ENCODE data around the gene CALHM2.
A peak's percentile ranks its signal among the peaks of the same experiment; 100 is the strongest.
"Not testable (repeated sequence)": the region's sequence is repeated elsewhere in the genome, so short reads cannot be mapped to it uniquely, and the experiment has no call there.

Gene CALHM2, protein sequence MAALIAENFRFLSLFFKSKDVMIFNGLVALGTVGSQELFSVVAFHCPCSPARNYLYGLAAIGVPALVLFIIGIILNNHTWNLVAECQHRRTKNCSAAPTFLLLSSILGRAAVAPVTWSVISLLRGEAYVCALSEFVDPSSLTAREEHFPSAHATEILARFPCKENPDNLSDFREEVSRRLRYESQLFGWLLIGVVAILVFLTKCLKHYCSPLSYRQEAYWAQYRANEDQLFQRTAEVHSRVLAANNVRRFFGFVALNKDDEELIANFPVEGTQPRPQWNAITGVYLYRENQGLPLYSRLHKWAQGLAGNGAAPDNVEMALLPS

DNA sequence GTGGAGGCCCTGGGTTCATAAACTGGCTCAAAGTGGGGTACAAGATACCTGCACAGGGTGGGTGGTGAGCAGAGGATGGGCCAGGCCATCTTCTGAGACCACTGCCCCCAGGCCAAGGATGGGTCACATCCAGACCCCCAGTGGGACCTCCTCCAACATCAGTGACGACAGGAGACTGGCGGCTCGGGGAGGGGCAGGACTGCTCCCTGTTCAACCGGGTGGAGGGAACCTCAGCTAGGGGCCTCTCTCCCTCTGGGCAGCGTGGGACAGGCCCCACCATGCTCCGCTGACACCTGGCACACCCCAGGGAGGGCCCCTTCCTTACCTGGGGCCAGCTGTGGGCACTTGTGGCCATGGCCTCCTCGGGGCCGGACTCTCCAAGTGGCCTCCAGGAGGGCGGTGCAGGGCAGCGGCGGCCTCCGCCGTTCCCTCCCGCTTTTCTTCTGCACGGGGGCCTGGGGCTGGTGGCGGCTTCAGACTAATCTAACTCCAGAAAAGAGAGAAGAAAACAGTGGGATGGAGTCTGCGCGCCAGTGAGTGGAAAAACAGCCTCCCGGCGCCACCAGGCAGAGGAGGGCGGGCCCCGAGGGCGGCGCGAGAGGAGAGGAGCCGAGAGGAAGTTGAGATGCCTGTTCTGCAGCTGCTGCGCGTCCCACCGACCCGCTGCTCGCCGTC is at the start of gene CALHM2:
Gene CALHM2 (minus strand): TSS at position 540 of the 675 bp plus-strand sequence. CDS start 2,429 bp downstream, outside the sequence.
- DNase-seq (ENCODE audit: low read depth): peak; percentile 31

DNA sequence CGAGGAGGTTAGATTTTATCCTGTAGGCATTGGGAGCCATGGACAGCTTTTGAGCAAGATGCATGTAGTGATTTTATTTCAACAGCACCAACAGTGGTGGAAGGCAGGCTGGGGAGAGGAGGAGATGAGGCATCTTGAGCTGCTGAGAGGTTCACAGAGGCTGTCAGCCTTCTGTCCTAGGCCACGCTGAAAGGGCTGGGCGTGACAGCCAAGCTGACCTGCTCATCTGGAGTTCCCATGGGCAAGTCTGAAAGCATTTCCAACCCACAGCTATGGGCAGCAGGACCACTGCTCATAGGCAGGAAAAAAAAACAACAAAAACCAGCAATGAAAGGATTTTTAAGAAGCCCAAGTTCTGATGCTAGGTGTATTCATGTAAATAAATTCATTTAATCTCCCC is 49.0 kb upstream of the CALHM2 start:
- DNase-seq (ENCODE audit: low read depth): no peak

- no peak for DNase-seq (ENCODE audit: low read depth)
Measured at GRCh38 chr10:103500481-103500880, 48.3 kb upstream of the CALHM2 start.

DNA sequence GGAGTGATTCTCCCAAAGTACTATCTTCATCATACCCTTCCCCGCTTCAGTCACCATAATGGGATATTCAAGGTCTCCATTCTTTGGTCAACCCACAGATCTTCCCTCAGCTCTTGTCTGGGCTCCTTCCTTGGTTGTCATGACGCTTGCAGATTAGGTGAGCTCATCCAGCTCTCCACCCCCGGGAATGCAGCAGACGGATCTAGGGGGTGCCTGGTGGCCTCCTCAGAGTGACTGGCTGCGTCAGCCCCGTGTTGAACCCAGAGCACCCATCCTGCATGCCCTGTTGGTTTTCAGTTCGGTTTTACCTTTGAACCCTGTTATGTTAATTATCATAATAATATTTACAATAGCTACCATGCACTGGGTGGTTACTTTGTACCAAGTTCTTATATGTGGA is 47.7 kb upstream of the CALHM2 start:
- peak; percentile 36 for DNase-seq (ENCODE audit: low read depth)

GRCh38 chr10:103498936-103499638 is 46.9 kb upstream of the CALHM2 start:
- no peak for DNase-seq (ENCODE audit: low read depth)

GRCh38 chr10:103497161-103497915 is 45.2 kb upstream of the CALHM2 start:
- no peak for DNase-seq (ENCODE audit: low read depth)

GRCh38 chr10:103495321-103495720 is 43.2 kb upstream of the CALHM2 start:
- no peak for DNase-seq (ENCODE audit: low read depth)

GRCh38 chr10:103493916-103494877 is 42.0 kb upstream of the CALHM2 start:
- DNase-seq (ENCODE audit: low read depth): no peak

DNA sequence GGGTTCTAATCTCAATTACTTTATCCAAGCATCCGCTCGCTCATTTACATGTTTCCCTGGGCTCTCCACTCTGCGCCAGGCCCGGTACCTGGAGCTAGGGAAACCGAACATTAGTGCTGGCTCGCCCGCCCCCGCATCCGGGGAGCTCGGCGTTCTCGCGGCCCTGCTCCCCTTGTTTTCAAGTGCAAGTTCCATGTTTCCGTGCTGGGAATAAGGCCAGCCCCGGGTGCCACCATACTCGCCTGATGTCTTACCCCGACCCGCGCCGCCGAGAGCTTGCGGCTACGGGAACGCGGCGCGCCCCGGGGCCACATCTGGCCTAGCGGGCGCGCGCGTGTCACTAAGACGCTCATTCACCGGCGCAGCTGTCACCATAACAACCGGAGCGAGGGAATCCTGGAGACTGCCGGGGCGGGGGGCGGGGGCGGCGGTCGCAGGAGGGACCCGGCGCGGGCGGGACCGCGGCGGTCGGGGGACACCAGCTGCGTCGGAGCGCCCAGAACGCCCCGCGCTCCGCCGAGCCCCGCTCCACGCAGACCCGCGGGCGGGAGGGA is 41.3 kb upstream of the CALHM2 start, which contains the start of gene NEURL1:
Gene NEURL1 (plus strand): TSS at position 344 of the 554 bp plus-strand sequence. CDS start 683 bp downstream, outside the sequence.
- DNase-seq (ENCODE audit: low read depth): no peak

- no peak for DNase-seq (ENCODE audit: low read depth)
Measured at GRCh38 chr10:103492655-103493261, 40.6 kb upstream of the CALHM2 start.

- DNase-seq (ENCODE audit: low read depth): peak; percentile 98
Measured at GRCh38 chr10:103491729-103492364, 39.7 kb upstream of the CALHM2 start.

DNA sequence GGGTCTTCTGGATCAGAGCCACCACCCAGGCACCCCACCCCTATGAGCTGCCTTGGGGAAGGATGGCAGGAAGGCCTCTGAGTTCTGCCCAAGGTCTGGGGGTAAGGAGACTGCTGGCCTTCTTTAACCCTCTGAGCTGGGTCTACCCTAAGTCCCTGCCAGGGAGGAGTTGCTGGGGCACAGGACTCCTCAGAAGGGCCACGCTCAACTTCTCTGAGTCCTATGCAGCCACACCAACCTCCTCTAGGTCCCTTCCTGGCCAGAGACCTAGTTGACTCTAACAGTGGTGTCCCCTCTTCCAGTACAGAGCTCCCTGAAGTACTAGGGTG is 38.8 kb upstream of the CALHM2 start:
- no peak for DNase-seq (ENCODE audit: low read depth)

DNA sequence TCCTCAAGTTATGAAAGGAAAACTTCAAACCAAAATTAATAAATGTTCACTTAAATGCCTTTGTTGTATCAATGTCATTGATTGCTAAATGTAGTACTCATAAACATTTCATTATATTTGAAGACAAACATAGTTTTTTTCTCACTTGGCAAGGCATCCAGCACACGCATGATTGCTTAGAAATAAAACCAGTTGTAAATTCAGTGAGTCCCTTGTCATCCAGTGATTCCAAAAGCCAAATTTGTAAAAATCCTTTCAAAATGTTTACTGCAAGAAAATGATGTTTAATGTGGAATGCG is 35.2 kb upstream of the CALHM2 start:
- DNase-seq (ENCODE audit: low read depth): no peak

DNA sequence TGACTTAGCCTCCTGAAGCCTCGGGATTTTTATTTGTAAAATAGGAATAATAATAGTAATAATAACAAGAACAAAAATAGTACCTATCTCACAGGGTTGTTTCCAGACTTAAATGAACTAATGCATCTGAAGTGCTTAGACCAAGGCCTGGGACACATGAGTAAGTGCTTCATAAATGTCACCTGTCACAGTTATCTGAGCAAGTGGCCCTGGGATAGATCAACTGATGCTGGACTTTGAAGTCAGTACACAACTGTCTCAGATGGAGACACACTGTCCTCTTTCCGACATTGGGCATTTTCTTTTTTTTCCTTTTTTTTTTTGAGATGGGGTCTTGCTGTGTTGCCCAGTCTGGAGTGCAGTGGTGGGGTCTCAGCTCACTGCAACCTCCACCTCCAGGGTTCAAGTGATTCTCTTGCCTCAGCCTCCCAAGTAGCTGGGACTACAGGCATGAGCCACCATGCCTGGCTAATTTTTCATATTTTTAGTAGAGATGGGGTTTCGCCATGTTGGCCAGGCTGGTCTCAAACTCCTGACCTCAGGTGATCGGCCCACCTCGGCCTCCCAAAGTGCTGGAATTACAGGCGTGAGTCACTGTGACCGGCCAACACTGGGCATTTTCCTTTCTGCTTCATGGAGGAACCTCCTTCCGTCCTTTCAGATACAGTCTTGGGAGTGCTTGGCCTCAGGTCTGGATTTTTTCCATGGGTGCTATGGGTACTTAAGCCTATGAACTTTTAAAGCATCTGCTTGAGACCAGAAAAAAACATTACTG is 34.7 kb upstream of the CALHM2 start:
- DNase-seq (ENCODE audit: low read depth): not testable (repeated sequence)

DNA sequence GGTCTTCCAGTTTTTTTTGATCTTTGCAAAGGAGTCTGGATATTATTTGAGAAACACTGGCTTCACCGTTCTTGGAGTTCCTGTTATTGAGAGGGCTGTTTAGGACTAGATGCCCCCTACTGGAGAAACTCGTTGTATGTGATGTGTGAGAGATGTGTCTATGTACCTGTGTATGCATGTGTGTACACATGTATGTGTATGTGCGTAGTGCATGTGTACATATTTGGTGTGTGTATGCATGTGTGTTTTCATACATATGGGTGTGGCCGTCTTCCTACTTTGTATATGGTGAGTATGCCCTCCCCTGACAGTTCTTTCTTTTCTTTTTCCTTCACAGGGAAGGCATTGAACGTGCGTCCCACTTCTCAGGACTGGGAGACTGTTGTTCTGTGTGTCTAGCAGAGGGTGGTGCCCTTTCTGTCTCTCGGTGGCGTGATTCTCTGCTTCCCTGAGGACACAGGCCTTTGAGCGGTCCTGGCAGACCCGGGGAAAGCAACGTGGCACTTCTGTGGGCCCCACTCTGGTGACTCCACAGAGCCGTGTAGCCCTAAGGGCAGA is 29.9 kb upstream of the CALHM2 start:
- peak; percentile 71 for DNase-seq (ENCODE audit: low read depth)

- DNase-seq (ENCODE audit: low read depth): no peak
Measured at GRCh38 chr10:103480521-103480920, 28.4 kb upstream of the CALHM2 start.

DNA sequence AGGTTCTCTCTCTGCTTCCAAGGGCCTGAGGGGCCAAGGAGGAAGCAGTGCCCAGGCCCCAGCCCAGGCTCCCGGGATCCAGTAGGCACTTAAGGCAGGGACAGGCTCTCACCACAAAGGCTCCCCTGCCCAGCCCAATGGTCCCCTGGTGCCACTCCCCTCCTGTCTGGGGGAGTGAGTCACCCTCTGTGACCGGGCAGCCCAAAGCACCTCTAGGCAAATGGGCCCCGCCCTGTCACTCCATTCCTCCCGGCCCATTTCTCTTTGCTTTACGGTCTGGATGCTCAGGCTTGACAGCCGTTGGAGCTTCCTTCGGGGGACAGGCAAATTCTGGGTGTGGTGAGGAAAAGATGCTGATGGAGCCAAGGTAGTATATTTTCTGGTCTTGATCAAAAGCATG is 27.0 kb upstream of the CALHM2 start, which contains the start of gene CALHM3:
Gene CALHM3 (minus strand): TSS at position 106 of the 400 bp plus-strand sequence. CDS start 208 bp downstream, outside the sequence.
- DNase-seq (ENCODE audit: low read depth): no peak

DNA sequence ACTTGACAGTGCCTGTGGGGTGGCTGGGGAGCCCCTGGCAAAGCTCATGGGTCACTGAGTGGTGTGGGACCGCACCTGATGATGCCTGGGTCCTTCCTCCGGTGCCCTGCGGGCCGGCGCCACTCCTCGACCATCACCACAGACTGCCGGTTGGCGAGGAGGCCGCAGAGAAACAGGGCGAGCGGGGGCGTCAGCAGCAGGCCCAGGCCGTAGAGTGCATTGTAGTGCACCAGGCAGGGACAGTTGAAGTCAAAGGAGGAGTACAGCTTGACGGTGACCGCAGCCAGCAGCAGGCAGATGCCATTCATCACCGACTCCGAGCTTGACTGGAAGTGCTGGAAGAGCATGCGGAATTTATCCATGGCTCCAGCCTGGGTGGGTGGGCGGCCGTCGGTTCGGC is 26.5 kb upstream of the CALHM2 start:
- no peak for DNase-seq (ENCODE audit: low read depth)

Measured in amniotic epithelial cell (primary cell).